OCI-LY3 (cell line): ENCODE measurements around the gene KLF15.

Experiments used
- H2AFZ ChIP-seq: fragments of 200-600, 300-600 bp; shearing (Covaris generic); 2 replicates; pipeline ENCODE4 v1.6.0; 2014; ENCODE audit warnings: antibody characterized with exemption, low read depth, low read length
- H3K27ac ChIP-seq: fragments of 200-600, 300-600 bp; sonication (generic); 2 replicates; pipeline ENCODE4 v1.5.1; 2014; ENCODE audit warnings: mild to moderate bottlenecking, low read length, moderate library complexity, mixed read lengths
- H3K27me3 ChIP-seq: fragments of 200-600, 300-600 bp; sonication (generic); 2 replicates; pipeline ENCODE4 v1.6.1; 2014; ENCODE audit warnings: low read depth, low read length, mixed read lengths
- H3K36me3 ChIP-seq: fragments of 200-600, 300-600 bp; sonication (generic); replicated peaks from 2 replicates; pipeline ENCODE3; 2014; ENCODE audit warnings: low read depth, low read length, mixed read lengths
- H3K4me1 ChIP-seq: fragments of 300-600, 200-600 bp; sonication (generic); 2 replicates; pipeline ENCODE4 v1.6.1; 2014; ENCODE audit warnings: low read length, mixed read lengths
- H3K4me2 ChIP-seq: fragments of 200-600, 300-600 bp; sonication (generic); 2 replicates; pipeline ENCODE4 v1.6.1; 2014; ENCODE audit warnings: low read length, mixed read lengths
- H3K4me3 ChIP-seq: fragments of 300-600, 200-600 bp; sonication (generic); 2 replicates; pipeline ENCODE4 v1.5.1; 2014; ENCODE audit warnings: antibody characterized with exemption, mild to moderate bottlenecking, low read length, moderate library complexity
- H3K79me2 ChIP-seq: fragments of 300-600, 200-600 bp; shearing (Covaris generic); 2 replicates; pipeline ENCODE4 v1.6.1; 2014; ENCODE audit warnings: mild to moderate bottlenecking, low read length, mixed read lengths
- H3K9ac ChIP-seq: fragments of 300-600, 200-600 bp; shearing (Covaris generic); 2 replicates; pipeline ENCODE4 v1.6.0; 2014; ENCODE audit warnings: mild to moderate bottlenecking, low read length, moderate library complexity
- H3K9me3 ChIP-seq: fragments of 200-600, 300-600 bp; shearing (Covaris generic); 2 replicates; pipeline ENCODE4 v1.6.1; 2014; ENCODE audit warnings: low read length, mixed read lengths; ENCODE audit not compliant: insufficient read depth
- H4K20me1 ChIP-seq: fragments of 200-600, 300-600 bp; sonication (generic); 2 replicates; pipeline ENCODE4 v1.6.1; 2016; ENCODE audit warnings: low read length, mixed read lengths; ENCODE audit not compliant: insufficient read depth
- EZH2phosphoT487 ChIP-seq: fragments of 200-600 bp; shearing (Covaris generic); IDR thresholded peaks from 2 replicates; pipeline ENCODE4 v1.6.1; 2018; ENCODE audit warnings: antibody characterized with exemption, mixed run types, low read depth
- TF ChIP-seq, protein P1 (sequence below): fragments of 200-600, 300-600 bp; sonication (generic); IDR thresholded peaks from 2 replicates; pipeline ENCODE4 v1.5.1; 2014; ENCODE audit warnings: antibody characterized with exemption, low read length, low read depth

The KLF15 gene

DNA sequence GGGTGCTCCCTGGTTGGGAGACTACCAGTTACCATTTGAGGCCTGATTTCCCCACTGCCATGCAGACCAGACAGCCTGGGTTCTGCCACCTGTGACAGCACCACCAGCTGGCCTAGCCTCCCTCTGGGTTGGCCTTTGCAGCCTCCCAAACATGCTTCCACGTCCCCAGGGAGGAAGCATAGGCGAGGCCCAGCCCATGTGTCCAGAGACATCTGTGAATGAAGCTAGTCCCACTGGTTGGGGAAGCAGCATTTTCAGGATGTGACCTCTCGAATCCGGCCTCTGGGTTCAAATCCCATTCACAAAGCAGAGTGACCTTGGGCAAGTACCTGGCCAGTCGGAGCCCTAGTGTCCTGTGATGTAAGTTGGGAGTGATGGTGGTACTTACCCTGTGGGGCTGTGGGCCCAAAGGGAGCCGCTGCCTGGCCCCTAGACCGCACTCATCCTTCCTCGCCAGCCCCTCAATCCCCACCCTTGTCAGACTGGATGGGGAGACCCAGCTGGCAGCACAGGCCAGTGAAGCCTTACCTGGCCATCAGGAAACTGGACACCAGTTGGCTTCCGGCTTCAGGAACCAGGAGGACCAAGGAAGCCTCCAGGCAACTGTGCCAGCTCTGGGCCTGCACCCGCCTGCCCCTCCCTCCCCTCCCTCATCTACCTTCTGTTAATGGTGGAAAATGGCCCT, 6.0 kb downstream of the KLF15 start:
- H3K4me1 ChIP-seq = no peaks in the 10 kb centered on the region
- TF ChIP-seq EZH2phosphoT487 = no peak
- TF ChIP-seq, protein P1, sequence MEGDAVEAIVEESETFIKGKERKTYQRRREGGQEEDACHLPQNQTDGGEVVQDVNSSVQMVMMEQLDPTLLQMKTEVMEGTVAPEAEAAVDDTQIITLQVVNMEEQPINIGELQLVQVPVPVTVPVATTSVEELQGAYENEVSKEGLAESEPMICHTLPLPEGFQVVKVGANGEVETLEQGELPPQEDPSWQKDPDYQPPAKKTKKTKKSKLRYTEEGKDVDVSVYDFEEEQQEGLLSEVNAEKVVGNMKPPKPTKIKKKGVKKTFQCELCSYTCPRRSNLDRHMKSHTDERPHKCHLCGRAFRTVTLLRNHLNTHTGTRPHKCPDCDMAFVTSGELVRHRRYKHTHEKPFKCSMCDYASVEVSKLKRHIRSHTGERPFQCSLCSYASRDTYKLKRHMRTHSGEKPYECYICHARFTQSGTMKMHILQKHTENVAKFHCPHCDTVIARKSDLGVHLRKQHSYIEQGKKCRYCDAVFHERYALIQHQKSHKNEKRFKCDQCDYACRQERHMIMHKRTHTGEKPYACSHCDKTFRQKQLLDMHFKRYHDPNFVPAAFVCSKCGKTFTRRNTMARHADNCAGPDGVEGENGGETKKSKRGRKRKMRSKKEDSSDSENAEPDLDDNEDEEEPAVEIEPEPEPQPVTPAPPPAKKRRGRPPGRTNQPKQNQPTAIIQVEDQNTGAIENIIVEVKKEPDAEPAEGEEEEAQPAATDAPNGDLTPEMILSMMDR = no peak
- no peaks in the 10 kb centered on the region for H4K20me1 ChIP-seq
- no peaks in the 10 kb centered on the region for H3K9me3 ChIP-seq
- no peak overlapping the region for H3K4me3 ChIP-seq
- H3K27me3 ChIP-seq = no peaks in the 10 kb centered on the region
- no peaks in the 10 kb centered on the region for H3K36me3 ChIP-seq
- H3K27ac ChIP-seq = no peak overlapping the region
- H3K9ac ChIP-seq = no peak overlapping the region
- H2AFZ ChIP-seq = no peak overlapping the region
- no peak overlapping the region for H3K4me2 ChIP-seq
- H3K79me2 ChIP-seq = no peaks in the 10 kb centered on the region

DNA sequence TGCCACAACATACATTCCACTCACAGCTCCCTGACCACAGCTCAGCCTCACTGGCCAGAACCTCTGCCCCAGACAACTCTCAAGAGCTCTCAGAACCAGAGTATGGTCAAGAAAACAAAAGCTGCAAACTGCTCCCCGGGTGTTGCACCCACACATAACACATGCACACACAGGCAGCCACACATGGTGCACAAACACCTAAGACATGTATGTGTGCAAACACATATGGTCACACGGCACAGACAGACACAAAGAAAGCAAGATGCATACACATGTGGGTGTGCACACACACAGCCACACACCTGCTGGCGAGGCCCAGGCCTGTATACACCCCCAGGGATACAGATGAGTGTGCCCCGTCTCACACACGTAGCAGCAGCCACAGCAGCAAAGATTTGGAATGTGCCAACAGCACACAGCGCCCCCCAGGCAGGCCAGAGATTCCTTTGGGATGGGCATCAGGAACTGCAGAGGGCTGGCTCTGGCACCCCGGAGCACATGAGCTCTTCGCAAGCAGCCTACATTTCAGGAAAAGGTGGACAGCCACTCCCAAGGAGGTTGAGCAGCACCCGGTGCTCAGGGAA, 6.6 kb downstream of the KLF15 start:
- no peaks in the 10 kb centered on the region for H3K79me2 ChIP-seq
- H3K4me3 ChIP-seq = no peak overlapping the region
- no peaks in the 10 kb centered on the region for H3K9me3 ChIP-seq
- no peak overlapping the region for H3K27ac ChIP-seq
- H3K4me2 ChIP-seq = no peak overlapping the region
- no peaks in the 10 kb centered on the region for H4K20me1 ChIP-seq
- H3K27me3 ChIP-seq = no peaks in the 10 kb centered on the region
- H3K36me3 ChIP-seq = no peaks in the 10 kb centered on the region
- no peak overlapping the region for H3K9ac ChIP-seq
- H2AFZ ChIP-seq = no peak overlapping the region
- TF ChIP-seq, protein P1 = no peak
- TF ChIP-seq EZH2phosphoT487 = no peak
- no peaks in the 10 kb centered on the region for H3K4me1 ChIP-seq

DNA sequence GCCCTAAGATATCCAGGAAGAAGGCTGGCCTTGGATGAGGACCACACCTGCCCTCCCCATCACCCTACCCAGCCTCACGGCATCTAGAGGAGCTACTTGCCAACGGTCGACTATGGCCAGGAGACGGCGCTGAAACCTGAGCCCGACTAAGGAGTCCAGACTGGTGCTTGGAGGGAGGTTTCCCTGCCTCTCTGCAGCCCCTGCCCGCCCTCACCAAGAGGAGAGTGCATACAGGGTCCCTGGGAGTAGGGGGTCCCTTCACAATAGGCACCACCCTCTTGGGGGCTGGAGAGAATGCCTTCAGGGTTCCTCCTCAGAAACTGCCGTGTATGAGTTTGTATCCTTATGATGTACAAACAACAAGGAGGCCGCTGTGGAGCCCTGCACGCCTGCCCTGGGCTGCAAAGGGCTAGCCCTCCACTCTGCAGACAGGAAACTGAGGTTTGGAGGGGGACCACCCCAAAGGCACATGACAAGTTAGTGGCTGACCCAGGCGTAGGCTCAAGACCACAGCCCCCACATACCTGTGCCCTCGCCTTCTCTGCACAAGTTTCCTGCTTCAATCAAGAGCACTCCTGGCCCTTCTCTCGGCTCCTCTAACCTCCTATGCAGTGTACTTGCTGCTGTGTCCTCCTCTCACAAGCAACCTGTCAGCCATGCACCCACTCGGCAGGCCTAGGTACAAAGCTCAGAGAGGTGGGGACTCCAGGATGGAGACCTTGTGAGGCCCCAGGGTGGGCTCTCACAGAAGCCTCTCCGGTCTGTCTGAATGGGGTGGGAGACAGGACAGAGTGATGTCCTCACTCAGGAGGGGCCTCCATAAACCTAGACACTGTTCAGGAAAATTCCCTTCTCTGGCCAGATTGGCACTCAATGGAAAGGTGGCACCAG, 7.4 kb downstream of the KLF15 start:
- Histone ChIP-seq H3K27me3 (no peaks in the 10 kb centered on the region), H3K36me3 (no peaks in the 10 kb centered on the region), H3K9me3 (no peaks in the 10 kb centered on the region), H3K4me2 (no peak overlapping the region), H3K4me3 (no peak overlapping the region), H2AFZ (no peak overlapping the region), H3K4me1 (no peaks in the 10 kb centered on the region), H4K20me1 (no peaks in the 10 kb centered on the region), H3K79me2 (no peaks in the 10 kb centered on the region), H3K9ac (no peak overlapping the region), H3K27ac (no peak overlapping the region)
- TF ChIP-seq, protein P1 = no peak

DNA sequence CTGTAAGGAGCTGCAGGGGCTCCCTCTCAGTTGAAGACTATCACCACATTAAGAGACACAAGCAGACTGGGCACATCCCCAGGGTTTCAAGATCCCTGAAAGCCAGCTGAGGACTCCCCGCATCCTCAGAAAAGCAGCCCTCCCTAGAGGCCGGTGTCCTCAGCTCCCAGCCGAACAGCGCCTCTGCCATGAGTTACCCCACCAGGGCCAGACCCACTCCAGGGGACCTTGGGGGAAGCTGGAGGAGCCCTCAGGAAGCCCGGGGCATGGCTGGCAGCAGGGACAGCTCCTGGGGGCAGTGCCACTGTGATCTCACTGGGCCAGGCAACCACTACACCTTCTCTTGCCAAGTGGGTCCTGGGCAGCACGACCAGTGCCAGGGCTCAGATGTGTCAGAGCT, 8.1 kb downstream of the KLF15 start:
- Histone ChIP-seq H3K27ac (no peak overlapping the region), H3K27me3 (no peaks in the 10 kb centered on the region), H3K9ac (no peak overlapping the region), H3K79me2 (no peaks in the 10 kb centered on the region), H3K9me3 (no peaks in the 10 kb centered on the region), H3K36me3 (no peaks in the 10 kb centered on the region), H4K20me1 (no peaks in the 10 kb centered on the region), H3K4me1 (no peaks in the 10 kb centered on the region), H2AFZ (no peak overlapping the region), H3K4me3 (no peak overlapping the region), H3K4me2 (no peak overlapping the region)
- TF ChIP-seq EZH2phosphoT487 = no peak
- TF ChIP-seq, protein P1 = no peak
